K562 (cell line): ENCODE results near the gene OPN1LW. TPM values are rescaled to one million over a fixed set of nuclear protein-coding genes. Genes with fewer than 3 reads are reported as not detected.

Source experiments
- ATAC-seq: fragments of 200-7000 bp; cut with Tn5 transposase; 3 replicates; pipeline ENCODE4 v1.9.1; 2020; ENCODE audit warnings: moderate library complexity
- BruUV-seq: library from RNA; stranded (reverse); fragments of 400-500 nt; replicated peaks from 2 replicates; lab custom pipeline; 2021; lab: Mats Ljungman, UMichigan
- CTCF ChIA-PET: fragments of 300-600 bp; formaldehyde crosslinking; extraction: SDS; loops from one replicate; lab custom pipeline; 2021; ENCODE audit warnings: low intra/inter-chr PET ratio; lab: Yijun Ruan, JAX
- POLR2A ChIA-PET: fragments of 300-600, 350-650 bp; sonication (Branson Sonifier 250); formaldehyde crosslinking; extraction: SDS; loops from one replicate; lab custom pipeline; 2021; ENCODE audit warnings: antibody characterized with exemption, inconsistent platforms; lab: Yijun Ruan, JAX
- DNase-seq, 4 experiments: peaks; one replicate each; pipeline versions ENCODE4 v3.0.0 to v3.0.0-alpha.2; 2011 to 2018; ENCODE audit warnings: low spot score in 3 of 4, mixed read lengths in 3 of 4; ENCODE audit errors: extremely low read depth in 1 of 4
- FAIRE-seq: peaks from 2 replicates; lab custom pipeline; 2011; peaks lifted over from hg19 to GRCh38; lab: Jason Lieb, UNC
- H2AFZ ChIP-seq: 2 replicates; pipeline ENCODE4 v1.6.0; 2011; ENCODE audit warnings: low read depth, low read length, control low read depth, inconsistent platforms
- H3K27ac ChIP-seq: fragments of 200-600 bp; 3 replicates; pipeline ENCODE4 v1.8.0; 2011; ENCODE audit warnings: low read depth, mild to moderate bottlenecking, control low read depth, inconsistent platforms, low read length, moderate library complexity, mixed read lengths; ENCODE audit errors: extremely low read depth
- H3K27me3 ChIP-seq, 2 experiments: fragments of 300-600 bp in 1 of 2; 2 replicates in 1 of 2; 3 replicates in 1 of 2; pipeline versions ENCODE4 v1.6.0 to v1.8.0; 2011; ENCODE audit warnings: inconsistent platforms in 2 of 2, low read length in 2 of 2, mild to moderate bottlenecking in 1 of 2, mixed read lengths in 1 of 2, moderate library complexity in 1 of 2; ENCODE audit not compliant: control insufficient read depth in 2 of 2, insufficient read depth in 2 of 2
- H3K36me3 ChIP-seq: fragments of 300-600 bp; 3 replicates; pipeline ENCODE4 v1.8.0; 2011; ENCODE audit warnings: mild to moderate bottlenecking, low read length, inconsistent platforms; ENCODE audit not compliant: control insufficient read depth, insufficient read depth
- H3K4me1 ChIP-seq, 2 experiments: fragments of 200-600 bp in 1 of 2; replicated peaks in 1 of 2; 2 replicates in 1 of 2; 3 replicates in 1 of 2; pipeline versions ENCODE4 v1.5.1 to v1.8.0; 2011; ENCODE audit warnings: inconsistent platforms in 2 of 2, low read length in 2 of 2, mild to moderate bottlenecking in 1 of 2, mixed read lengths in 1 of 2, moderate library complexity in 1 of 2; ENCODE audit not compliant: control insufficient read depth in 2 of 2, insufficient read depth in 2 of 2
- H3K4me2 ChIP-seq: 2 replicates; pipeline ENCODE4 v1.6.1; 2011; ENCODE audit warnings: low read length, control low read depth, inconsistent platforms, mixed read lengths; ENCODE audit not compliant: insufficient read depth
- H3K4me3 ChIP-seq: fragments of 200-600 bp; sonication (generic), shearing (Covaris generic); 2 replicates; pipeline ENCODE4 v1.5.1; 2016; ENCODE audit warnings: control low read depth, inconsistent platforms
- H3K79me2 ChIP-seq: fragments of 200-600 bp; 3 replicates; pipeline ENCODE4 v1.8.0; 2011; ENCODE audit warnings: low read length, inconsistent platforms; ENCODE audit not compliant: control insufficient read depth, insufficient read depth
- H3K9ac ChIP-seq, 2 experiments: 2 replicates each; pipeline versions ENCODE4 v1.6.0 to v1.6.1; 2011; ENCODE audit warnings: low read depth in 2 of 2, low read length in 2 of 2, control low read depth in 1 of 2, inconsistent platforms in 1 of 2, mild to moderate bottlenecking in 1 of 2, mixed read lengths in 1 of 2; ENCODE audit not compliant: insufficient read depth in 1 of 2
- H3K9me1 ChIP-seq: one replicate; pipeline ENCODE4 v1.6.0; 2011; ENCODE audit warnings: inconsistent platforms, mild to moderate bottlenecking, low read length, moderate library complexity; ENCODE audit not compliant: control insufficient read depth, insufficient read depth
- H3K9me3 ChIP-seq: replicated peaks from 2 replicates; pipeline ENCODE4 v1.5.1; 2011; ENCODE audit warnings: low read depth, low read length, inconsistent platforms; ENCODE audit not compliant: control insufficient read depth, insufficient read depth
- H4K20me1 ChIP-seq: replicated peaks from 2 replicates; pipeline ENCODE4 v1.6.1; 2011; ENCODE audit warnings: low read length, inconsistent platforms, mixed read lengths; ENCODE audit not compliant: control insufficient read depth, insufficient read depth
- CEBPG ChIP-seq, 3 experiments: fragments of 200-800 bp in 1 of 3; sonication (Bioruptor generic) in 1 of 3; sonication (generic) in 1 of 3; formaldehyde crosslinking in 1 of 3; IDR thresholded peaks in 2 of 3; conservative IDR thresholded peaks in 1 of 3; 2 replicates each; pipeline versions ENCODE4 v1.6.1 to v1.8.0; 2016 to 2022; ENCODE audit warnings: missing compliant biosample characterization in 2 of 3, missing genetic modification characterization in 2 of 3, mild to moderate bottlenecking in 1 of 3, missing genetic modification reagents in 1 of 3
- ETS2 ChIP-seq: IDR thresholded peaks from 2 replicates; pipeline ENCODE4 v1.6.1; 2016; ENCODE audit warnings: borderline replicate concordance, missing genetic modification characterization, mild to moderate bottlenecking, moderate library complexity, missing compliant biosample characterization; ENCODE audit not compliant: poor library complexity, severe bottlenecking
- FOXA1 ChIP-seq: fragments of 450-650 bp; IDR thresholded peaks from 2 replicates; pipeline ENCODE4 v1.6.1; 2016; ENCODE audit warnings: mild to moderate bottlenecking, borderline replicate concordance
- PHF20 ChIP-seq: fragments of 450-650 bp; IDR thresholded peaks from 2 replicates; pipeline ENCODE4 v1.6.1; 2018; ENCODE audit not compliant: partially characterized antibody
- RNF219 ChIP-seq: fragments of 250-450 bp; sonication (Bioruptor Pico); IDR thresholded peaks from 2 replicates; pipeline ENCODE4 v1.5.0; 2022; ENCODE audit warnings: mild to moderate bottlenecking
- ZBTB1 ChIP-seq: sonication (generic); formaldehyde crosslinking; IDR thresholded peaks from 2 replicates; pipeline ENCODE4 v1.8.1; 2023; ENCODE audit warnings: missing genetic modification reagents, low read depth, mild to moderate bottlenecking, borderline replicate concordance
- ZNF12 ChIP-seq: sonication (generic); formaldehyde crosslinking; IDR thresholded peaks from 2 replicates; pipeline ENCODE4 v1.4.0; 2020; ENCODE audit warnings: mild to moderate bottlenecking, missing genetic modification reagents
- WGBS: fragments of 100-300 bp; shearing (Covaris generic); methylation state at CpG from one replicate; pipeline ENCODE4 v1.1.6; 2016; ENCODE audit warnings: low coverage, mixed read lengths; ENCODE audit not compliant: insufficient coverage; ENCODE audit errors: missing lambda C conversion rate; 5-methylcytosine and 5-hydroxymethylcytosine counted together
- in situ Hi-C: fragments of 300-500 bp; cut with MboI; formaldehyde crosslinking; loops from 4 replicates; pipeline ENCODE4 v1.15.0; 2018; ENCODE audit warnings: inconsistent platforms, mixed read lengths
- intact Hi-C: fragments of 100-400 bp; cut with micrococcal nuclease; formaldehyde crosslinking; loops from 2 replicates; pipeline ENCODE4 v1.14.2; 2022
- polyA plus RNA-seq, 8 experiments: library from polyadenylated mRNA; depleted of rRNA in 4 of 8; stranded (reverse) in 5 of 8; unstranded in 3 of 8; fragments of >200 nt; fragmentation: Nextera tagmentation in 2 of 8; fragmentation: Illumina TruSeq in 1 of 8; extraction: Ambion mirVana in 2 of 8; extraction: Trizol in 1 of 8; gene quantifications; 2 replicates each; pipeline versions ENCODE4 v1.2.1 to v1.2.3, GENCODE V29; 2011 to 2014; ENCODE audit warnings: inconsistent platforms in 1 of 8, missing spikeins in 1 of 8
- total RNA-seq, 7 experiments: library from RNA; depleted of rRNA in 6 of 7; stranded (reverse); fragments of >200 nt in 6 of 7; fragmentation: Illumina TruSeq in 2 of 7; extraction: Trizol in 2 of 7; gene quantifications; 2 replicates each; pipeline versions ENCODE4 v1.2.1 to v1.2.3, GENCODE V29; 2011 to 2021; ENCODE audit warnings: low replicate concordance in 1 of 7

The OPN1LW gene
- total and polyA plus RNA-seq, 9 of the 15 experiments (the other 6 are each of a cell fraction or from before 2014, with no cell fraction given): 0.04 TPM; not detected in 8

- TF ChIP-seq PHF20: peak; percentile 58
- TF ChIP-seq ZNF12 (CRISPR knock-in tag): no peak
- no peak for TF ChIP-seq FOXA1
- no peak for TF ChIP-seq ETS2 (tag)
- TF ChIP-seq ZBTB1 (CRISPR knock-in tag): no peak
Observed at GRCh38 chrX:154136627-154137161, 7.3 kb upstream of the OPN1LW start (continued).

GRCh38 chrX:154138857-154139256 is 5.2 kb upstream of the OPN1LW start:
- H3K4me2 ChIP-seq: no peak overlapping the region
- in situ Hi-C loops: no loop called here
- peak; percentile 23; the same call in 1 of the 2 replicates for TF ChIP-seq CEBPG (CRISPR knock-in tag; IDR thresholded peaks at IDR 0.05)
- TF ChIP-seq CEBPG (tag; conservative IDR thresholded peaks at IDR 0.05 in 1 of 2, IDR thresholded peaks at IDR 0.05 in 1 of 2): no peak
- TF ChIP-seq RNF219 (CRISPR knock-in tag): no peak
- TF ChIP-seq, all 486 proteins: peak for 1
- Histone ChIP-seq H3K9ac (no peak overlapping the region), H3K4me3 (no peak overlapping the region), H3K27ac (no peak overlapping the region), H3K4me1 (peaks cover 0 to 12% of the 10 kb centered on the region in 2 experiments; a peak in 3 of 5 replicates), H3K79me2 (no peaks in the 10 kb centered on the region), H3K9me1 (no peaks in the 10 kb centered on the region), H3K9me3 (no peaks in the 10 kb centered on the region), H3K27me3 (no peaks in the 10 kb centered on the region), H3K36me3 (no peaks in the 10 kb centered on the region), H4K20me1 (no peaks in the 10 kb centered on the region), H2AFZ (no peak overlapping the region)
- no peak for FAIRE-seq
- no TSS peak for BruUV-seq
- WGBS: 59% methylated on average over 3 of the region's 10 CpGs
- intact Hi-C loops: no loop called here
- CTCF ChIA-PET: no interaction called here
- ATAC-seq: no peak
- POLR2A ChIA-PET: no interaction called here
- no peak for DNase-seq
